GM06990 (cell line): ENCODE results near the gene BABAM2.

ENCODE experiments used
- DNase-seq: peaks from one replicate; pipeline ENCODE4 v3.0.0-alpha.2; 2011; ENCODE audit not compliant: insufficient read length; ENCODE audit errors: extremely low read depth
- H3K27me3 ChIP-seq: replicated peaks from 2 replicates; pipeline ENCODE4 v1.6.0; 2011; ENCODE audit warnings: low read length; ENCODE audit not compliant: control insufficient read depth, insufficient read depth
- H3K36me3 ChIP-seq: 2 replicates; pipeline ENCODE4 v1.5.1; 2011; ENCODE audit warnings: low read length; ENCODE audit not compliant: control insufficient read depth, insufficient read depth
- H3K4me3 ChIP-seq: replicated peaks from 2 replicates; pipeline ENCODE4 v1.5.1; 2011; ENCODE audit warnings: low read depth, mild to moderate bottlenecking, control low read depth, low read length
- CTCF ChIP-seq: IDR thresholded peaks from 2 replicates; pipeline ENCODE4 v1.5.1; 2011; ENCODE audit warnings: low read length, control low read depth, mild to moderate bottlenecking, inconsistent platforms; ENCODE audit not compliant: insufficient read depth, poor library complexity, severe bottlenecking

The BABAM2 gene

GRCh38 chr2:28135324-28135723, 244.8 kb downstream of the BABAM2 start:
- Histone ChIP-seq H3K27me3 (no peaks in the 10 kb centered on the region), H3K4me3 (no peak overlapping the region), H3K36me3 (no peaks in the 10 kb centered on the region)
- no peak for DNase-seq
- TF ChIP-seq CTCF = no peak

- no peak for DNase-seq
- TF ChIP-seq CTCF = no peak
- no peak overlapping the region for H3K4me3 ChIP-seq
- no peaks in the 10 kb centered on the region for H3K27me3 ChIP-seq
- no peaks in the 10 kb centered on the region for H3K36me3 ChIP-seq
Observed at GRCh38 chr2:28135799-28136198, 245.3 kb downstream of the BABAM2 start.

- Histone ChIP-seq H3K4me3 (no peak overlapping the region), H3K36me3 (no peaks in the 10 kb centered on the region), H3K27me3 (no peaks in the 10 kb centered on the region)
- no peak for DNase-seq
- no peak for TF ChIP-seq CTCF
Observed at GRCh38 chr2:28136556-28136955, 246.0 kb downstream of the BABAM2 start.

- Histone ChIP-seq H3K36me3 (no peaks in the 10 kb centered on the region), H3K27me3 (no peaks in the 10 kb centered on the region), H3K4me3 (no peak overlapping the region)
- DNase-seq = no peak
- TF ChIP-seq CTCF = no peak
Observed at GRCh38 chr2:28137221-28137620, 246.7 kb downstream of the BABAM2 start.

- no peak overlapping the region for H3K4me3 ChIP-seq
- no peak for DNase-seq
- no peaks in the 10 kb centered on the region for H3K27me3 ChIP-seq
- TF ChIP-seq CTCF = no peak
- H3K36me3 ChIP-seq = no peaks in the 10 kb centered on the region
Observed at GRCh38 chr2:28142386-28142785, 251.9 kb downstream of the BABAM2 start.

GRCh38 chr2:28148000-28148399, 257.5 kb downstream of the BABAM2 start:
- no peak for TF ChIP-seq CTCF
- no peaks in the 10 kb centered on the region for H3K27me3 ChIP-seq
- no peaks in the 10 kb centered on the region for H3K36me3 ChIP-seq
- DNase-seq = no peak
- no peak overlapping the region for H3K4me3 ChIP-seq
